Ureter (tissue), 1 donor: ENCODE results near the gene DENND10. TPM values are rescaled to one million over a fixed set of nuclear protein-coding genes. Genes with fewer than 3 reads are reported as not detected.
"Not testable (repeated sequence)": the region's sequence is repeated elsewhere in the genome, so short reads cannot be mapped to it uniquely, and the experiment has no call there.

Experiments used
- DNase-seq: peaks from one replicate; pipeline ENCODE4 v3.0.0-alpha.2; 2020; ENCODE audit warnings: low spot score
- total RNA-seq: library from RNA; stranded (reverse); gene quantifications from one replicate; pipeline ENCODE4 v1.2.4, GENCODE V29; 2023
- donor health status: DM: yes; HTN: yes; CAD: no.

Gene DENND10
- total RNA-seq, 1 donor from 2014 or later = 31.9 TPM

DNA sequence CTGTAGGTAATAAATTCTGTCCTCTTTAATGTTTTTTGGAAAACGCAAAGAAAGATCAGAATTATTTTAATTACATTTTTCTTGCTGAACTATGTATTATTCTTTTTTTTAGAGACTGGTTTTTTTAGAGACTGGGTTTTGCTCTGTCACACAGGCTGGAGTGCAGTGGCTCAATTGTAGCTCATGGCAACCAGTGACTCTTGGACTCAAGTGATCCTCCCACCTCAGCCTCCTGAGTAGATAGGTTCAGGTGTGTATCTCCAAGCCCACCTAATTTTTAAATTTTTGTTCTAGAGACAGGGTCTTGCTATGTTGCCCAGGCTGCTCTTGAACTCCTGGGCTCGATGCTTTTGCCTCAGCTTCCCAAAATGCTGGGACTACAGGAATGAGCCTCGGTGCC lies 5.3 kb upstream of the DENND10 start:
- DNase-seq = no peak

DNA sequence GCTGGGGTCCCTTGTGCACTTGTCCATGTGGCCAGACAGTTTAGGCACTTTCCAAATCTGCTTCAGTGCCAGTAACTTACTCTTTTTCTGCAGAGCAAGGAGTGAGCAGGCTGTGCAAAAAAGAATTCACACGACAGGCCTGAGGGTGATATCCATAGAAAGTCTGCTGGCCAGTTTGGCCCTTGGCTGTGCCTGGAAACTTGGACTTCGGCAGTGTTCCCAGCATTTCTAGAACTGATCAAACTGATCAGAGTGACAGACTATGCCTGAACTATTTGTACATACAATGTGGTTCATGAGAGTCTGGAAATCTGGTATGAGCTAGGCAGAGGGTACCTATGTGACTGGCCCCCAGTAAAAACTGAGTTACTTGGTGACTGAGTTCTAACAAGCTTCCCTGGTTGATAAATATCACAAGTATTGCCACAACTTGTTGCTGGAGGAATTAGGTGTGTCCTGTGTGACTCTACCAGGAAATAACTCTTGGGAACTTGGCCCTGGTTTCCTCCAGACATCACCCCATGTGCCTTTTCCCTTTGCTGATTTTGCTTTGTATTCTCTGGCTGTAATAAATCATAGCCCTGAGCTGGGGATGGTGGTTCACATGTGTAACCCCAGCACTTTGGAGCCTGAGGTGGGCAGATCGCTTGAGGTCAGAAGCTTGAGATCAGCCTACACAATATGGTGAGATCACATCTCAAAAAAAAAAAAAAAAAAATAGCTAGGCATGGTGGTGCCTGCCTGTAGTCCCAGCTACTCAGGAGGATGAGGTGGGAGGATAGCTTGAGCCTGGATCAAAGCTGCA lies 3.3 kb upstream of the DENND10 start:
- DNase-seq = peak; percentile 65

DNA sequence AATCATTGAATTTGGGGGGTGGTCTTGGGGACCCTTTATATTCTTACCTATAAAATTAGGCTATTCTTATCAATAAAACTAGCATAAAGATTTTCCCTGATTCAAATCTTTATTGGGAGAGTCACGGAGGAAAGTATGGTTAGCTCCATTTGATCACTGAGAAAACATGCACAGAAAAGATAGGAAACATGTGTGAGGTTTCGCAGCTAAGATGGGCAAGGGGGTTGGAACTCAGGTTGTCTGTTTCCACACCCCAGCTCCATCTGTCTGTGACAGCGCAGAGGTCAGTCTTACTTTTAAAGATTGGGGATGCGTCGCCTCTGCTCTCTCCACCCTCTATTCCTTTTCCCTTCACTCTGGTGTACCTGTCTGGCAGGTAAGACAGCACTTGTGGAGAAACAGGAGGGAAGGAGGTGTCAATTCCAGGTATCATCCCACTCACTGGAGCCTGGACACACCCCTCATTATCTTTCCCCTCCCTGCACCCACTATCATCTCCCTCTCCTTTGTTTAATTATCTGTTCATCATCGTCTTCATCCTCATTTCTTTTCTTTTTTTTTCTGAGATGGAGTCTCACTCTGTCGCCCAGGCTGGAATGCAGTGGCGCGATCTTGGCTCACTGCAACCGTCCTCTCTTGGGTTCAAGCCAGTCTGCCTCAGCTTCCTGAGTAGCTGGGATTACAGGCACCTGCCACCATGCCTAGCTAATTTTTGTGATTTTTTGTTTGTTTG lies 2.4 kb upstream of the DENND10 start:
- DNase-seq = no peak

DNA sequence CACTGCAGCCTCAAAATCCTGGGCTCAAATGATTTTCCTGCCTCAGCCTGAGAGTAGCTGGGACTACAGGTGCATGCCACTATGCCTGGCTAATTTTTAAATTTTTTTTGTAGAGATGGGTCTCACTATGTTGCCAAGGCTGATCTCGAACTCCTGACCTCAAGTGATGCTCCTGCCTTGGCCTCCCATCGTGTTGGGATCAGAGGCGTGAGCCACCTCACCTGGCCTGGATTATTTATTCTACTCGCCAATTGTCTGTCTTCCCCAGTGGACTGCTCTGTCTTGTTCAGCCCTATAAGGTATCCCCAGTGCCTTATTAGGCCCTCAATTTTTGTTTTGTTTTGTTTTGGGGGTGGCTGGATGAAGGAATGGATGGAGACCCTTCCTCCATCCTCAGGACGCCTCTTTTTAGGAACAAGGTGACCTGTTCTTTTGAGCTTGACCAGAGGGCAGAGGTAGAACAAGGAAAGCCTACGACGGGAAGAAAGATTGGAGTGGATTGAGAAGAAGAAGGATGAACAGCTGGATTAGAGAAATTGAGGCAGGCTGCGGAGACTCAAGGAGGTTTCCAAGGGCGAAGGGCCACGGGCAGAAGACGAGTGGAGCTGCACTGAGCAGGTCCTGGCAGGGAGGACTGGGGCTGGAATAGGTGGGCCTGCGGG lies 541 bp upstream of the DENND10 start:
- no peak for DNase-seq

DNA sequence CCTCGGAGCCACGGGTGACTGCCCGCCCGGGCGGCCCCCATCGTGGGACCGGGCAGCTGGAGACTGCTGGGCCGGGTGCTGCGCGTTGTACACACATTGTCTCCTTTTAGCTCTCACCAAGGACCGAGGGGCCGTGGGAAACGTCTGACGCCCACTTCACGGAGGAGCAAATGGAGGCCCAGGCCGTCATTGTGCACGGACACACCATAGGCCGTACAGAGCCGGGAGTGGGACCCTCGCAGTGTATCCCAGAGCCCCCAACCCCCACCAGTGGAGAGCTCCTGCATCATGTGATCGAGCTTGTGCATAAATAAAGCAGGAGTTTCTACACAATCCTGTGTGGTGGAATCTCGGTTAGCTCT lies 722 bp downstream of the DENND10 start:
- no peak for DNase-seq

DNA sequence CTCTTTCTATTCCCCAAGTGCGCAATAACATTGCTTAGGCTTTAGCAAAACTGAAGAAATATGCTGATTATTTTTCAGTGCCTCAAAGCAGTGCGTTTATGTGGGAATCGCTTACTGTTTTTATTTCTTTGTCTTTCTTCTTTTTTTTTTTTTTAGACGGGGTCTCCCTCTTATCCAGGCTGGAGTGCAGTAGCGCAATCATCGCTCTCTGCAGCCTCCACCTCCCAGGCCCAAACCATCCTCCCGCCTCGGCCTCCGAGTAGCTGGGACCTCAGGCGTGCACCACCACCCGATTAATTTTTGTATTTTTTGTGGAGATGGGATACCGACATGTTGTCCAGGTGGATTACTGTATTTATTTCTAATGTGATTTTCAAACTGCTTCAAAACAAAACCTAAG lies 1.2 kb downstream of the DENND10 start:
- no peak for DNase-seq

DNA sequence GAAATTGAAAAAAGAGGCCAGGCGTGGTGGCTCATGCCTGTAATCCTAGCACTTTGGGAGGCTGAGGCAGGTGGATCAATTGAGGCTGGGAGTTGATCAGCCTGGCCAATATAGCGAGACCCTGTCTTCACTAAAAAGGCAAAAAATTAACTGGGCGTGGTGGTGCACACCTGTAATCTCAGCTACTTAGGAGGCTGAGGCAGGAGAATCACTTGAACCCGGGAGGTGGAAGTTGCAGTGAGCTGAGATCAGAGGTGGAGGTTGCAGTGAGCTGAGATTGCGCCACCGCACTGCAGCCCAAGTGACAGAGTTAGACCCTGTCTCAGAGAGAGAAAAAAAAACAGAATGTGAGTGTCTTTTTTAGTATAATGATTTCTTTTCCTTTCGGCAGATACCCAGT lies 2.0 kb downstream of the DENND10 start:
- not testable (repeated sequence) for DNase-seq

DNA sequence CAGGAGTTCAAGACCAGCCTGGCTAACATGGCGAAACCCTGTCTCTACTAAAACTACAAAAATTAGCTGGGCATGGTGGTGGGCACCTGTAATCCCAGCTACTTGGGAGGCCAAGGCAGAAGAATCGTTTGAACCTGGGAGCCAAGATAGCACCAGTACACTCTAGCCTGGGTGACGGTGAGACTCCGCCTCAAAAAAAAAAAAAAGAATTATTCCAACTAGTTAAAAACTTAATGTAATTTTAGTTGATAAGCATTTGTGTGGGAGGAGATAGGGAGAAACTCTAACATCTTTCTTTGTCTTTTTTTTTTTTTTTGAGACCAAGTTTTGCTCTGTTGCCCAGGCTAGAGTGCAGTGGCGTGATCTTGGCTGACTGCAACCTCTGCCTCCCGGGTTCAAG lies 3.2 kb downstream of the DENND10 start:
- not testable (repeated sequence) for DNase-seq

DNA sequence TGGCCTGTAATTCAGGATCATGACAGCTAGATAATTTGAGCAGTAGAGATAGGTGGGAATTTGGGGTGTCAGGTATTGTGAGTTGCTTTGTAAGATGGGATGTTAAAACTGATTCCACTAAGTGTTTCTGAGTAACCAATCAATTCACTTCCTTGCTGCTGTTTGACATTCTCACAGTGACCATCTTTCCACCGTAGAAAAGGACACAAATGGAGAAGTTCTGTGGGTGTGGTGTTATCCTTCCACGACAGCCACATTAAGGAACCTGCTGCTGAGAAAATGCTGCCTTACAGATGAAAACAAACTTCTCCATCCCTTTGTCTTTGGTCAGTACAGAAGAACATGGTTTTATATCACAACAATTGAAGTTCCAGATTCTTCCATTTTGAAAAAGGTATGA lies 3.9 kb downstream of the DENND10 start:
- DNase-seq = not testable (repeated sequence)

DNA sequence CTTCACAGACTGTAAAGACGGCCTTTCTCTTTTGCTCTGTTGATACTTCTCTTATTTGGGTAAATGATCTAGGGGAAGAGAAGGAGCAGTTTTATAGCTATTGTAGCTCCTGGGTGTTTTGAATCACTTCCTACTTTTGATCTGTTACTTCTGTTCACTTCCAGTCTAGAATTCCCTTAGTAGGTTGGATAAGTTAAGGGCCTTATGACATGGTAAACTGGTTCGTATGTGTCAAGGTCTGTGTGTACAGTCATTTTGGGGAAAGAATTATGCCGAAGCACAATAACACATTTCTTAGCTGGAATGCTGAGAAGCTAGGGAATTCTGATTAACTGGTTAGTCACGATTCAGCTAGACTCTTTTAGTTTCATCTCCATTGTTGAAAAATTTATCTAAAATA lies 8.1 kb downstream of the DENND10 start:
- no peak for DNase-seq

DNA sequence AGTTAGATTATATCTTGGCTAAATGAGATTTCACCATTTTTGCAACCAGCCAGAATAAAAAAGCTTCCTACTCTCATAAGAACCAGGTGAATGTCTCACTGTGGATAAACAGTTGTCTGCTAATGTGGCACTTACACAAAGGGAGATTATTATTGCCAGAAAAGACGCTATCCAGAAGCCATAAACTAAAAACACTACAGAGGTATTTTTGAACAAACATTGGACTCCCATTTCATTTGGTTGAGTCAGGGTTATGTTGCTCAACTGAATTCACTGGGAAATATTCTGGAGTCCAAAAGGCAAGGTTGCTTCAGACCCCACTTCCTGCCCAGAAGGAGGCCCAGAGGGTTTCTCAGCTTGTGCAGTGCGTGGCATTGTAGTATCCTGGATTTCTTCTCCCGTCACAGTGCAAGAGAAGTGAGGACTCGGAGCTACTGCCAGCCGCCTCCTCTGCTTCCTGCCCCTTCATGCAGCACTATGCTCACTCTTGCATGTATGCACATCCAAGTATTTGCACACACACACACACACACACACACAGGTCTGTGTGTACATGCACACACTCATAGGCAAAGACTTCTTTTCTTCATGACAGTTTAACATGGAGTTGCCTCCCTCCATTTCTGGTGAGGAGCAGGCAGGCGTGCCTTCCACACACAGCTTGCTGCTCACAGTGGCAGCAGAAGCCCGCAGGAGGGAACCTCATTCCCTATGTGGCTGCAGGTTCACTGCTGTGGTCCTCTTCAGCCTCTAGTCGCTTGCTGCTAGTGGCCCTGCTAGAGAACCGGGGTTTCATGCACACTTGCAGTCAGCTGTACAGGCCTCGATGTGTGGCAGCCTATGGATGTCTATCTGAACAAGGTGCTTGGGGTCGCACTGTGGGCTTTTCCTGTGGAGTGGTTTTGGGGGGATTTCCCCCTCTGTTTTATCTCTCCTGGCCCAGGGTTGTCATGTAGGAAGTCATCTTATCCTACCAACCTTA lies 10.1 kb downstream of the DENND10 start:
- no peak for DNase-seq

DNA sequence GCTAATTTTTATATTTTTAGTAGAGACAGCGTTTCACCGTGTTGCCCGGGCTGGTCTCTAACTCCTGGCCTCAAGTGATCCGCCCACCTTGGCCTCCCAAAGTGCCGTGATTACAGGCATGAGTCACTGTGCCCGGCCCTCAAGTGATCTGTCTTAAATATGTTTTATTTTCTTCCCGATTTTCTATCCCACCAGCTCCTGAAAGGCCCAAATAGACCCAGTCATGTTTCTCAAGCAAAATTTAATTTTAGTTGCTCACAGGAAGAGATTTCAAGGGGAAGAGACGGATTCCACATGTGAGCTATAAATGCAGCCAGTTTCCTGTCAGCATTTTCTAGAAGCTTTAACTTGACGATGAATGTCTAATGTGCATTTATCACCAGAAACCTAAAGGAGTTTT lies 12.0 kb downstream of the DENND10 start:
- no peak for DNase-seq

DNA sequence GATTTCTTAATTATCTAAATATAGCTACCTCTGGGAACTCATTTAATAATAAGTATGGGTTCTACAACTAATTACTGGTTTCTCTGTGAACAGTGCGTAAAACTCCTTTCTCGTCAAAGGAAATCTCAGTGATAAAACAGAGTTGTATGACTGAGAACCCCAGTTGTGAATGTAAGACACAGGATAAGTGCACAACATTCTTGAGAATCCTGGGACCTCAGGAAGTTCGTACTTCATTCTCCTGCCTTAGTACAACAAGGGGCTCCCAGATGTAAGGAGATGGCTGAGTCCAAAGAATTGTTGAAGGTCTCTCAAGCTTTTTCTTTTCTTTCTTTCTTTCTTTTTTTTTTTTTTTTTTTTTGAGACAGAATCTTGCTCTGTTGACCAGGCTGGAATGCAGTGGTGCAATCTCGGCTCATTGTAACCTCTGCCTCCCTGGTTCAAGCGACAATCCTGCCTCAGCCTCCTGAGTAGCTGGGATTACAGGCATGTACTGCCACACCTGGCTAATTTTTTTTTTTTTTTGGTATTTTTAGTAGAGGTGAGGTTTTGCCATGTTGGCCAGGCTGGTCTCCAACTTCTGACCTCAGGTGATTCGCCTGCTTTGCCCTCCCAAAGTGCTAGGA lies 12.5 kb downstream of the DENND10 start:
- no peak for DNase-seq

DNA sequence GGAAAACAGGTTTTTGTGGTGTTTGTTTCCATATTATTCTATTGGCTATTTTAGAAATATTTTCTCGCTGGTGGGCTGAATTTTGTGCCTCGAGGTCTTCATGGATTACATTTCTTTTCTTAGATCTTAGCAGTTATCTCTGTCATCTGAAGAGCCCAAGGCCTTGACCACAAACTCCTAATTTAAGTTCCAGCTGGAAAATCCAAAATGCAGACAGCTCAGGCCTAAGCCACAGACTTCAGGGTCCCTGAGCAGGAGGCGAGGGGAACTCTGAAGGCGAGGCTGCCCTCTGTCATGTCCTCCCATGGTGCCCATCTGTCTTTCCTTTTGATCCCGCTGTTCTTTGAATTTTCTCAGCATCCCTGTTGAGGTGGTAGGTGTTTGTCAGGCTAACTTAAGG lies 14.3 kb downstream of the DENND10 start:
- no peak for DNase-seq

DNA sequence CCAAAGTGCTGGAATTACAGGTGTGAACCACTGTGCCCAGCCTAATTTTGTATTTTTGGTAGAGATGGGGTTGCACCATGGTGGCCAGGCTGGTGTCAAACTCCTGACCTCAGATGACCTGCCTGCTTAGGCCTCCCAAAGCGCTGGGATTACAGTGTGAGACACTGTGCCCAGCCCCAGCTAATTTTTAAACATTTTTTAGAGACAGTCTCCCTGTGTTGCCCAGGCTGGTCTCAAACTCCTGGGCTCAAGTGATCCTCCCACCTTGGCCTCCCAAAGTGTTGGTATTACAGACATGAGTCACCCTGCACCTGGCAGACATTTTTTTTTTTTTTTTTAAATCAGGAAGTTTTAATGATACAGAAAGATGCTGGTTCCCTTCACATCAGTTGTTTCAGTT lies 15.5 kb downstream of the DENND10 start:
- no peak for DNase-seq

DNA sequence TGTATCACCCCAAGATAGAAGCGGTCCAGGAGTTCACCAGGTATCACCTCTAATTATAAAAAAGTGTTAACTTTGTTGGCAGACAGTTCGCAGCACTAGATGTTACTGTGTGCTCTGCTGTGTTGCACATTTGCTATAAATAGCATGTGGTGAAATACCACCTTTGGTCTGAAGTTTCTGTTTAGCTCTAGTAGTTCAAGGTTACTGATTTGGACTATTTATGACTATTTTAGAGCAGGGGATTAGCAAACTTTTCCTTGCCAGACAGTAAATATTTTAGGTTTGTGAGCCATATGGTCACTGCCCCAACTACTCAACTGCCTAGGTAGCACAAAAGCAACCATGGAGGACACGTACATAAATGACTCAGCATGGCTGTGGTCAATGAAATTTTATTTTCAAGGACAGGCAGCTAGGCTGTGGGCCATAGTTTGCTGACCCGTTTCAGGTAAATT lies 16.5 kb downstream of the DENND10 start:
- no peak for DNase-seq

DNA sequence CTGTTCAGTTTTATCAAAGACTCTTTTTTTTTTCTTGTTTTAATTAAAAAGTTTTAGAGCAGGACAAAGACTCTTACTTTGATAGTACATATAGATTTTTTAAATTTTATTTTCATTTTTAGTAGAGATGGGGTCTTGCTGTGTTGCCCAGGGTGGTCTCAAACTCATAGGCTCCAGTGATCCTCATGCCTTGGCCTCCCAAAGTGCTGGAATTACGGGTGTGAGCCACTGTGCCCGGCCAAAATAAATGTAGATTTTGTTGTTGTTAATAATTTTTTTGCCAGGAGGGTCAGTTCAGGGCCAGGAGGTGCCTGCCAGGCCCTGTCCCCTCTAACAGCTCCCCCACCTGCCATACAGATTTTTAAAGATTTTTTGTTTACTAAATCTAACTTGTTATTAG lies 17.0 kb downstream of the DENND10 start:
- DNase-seq = no peak

DNA sequence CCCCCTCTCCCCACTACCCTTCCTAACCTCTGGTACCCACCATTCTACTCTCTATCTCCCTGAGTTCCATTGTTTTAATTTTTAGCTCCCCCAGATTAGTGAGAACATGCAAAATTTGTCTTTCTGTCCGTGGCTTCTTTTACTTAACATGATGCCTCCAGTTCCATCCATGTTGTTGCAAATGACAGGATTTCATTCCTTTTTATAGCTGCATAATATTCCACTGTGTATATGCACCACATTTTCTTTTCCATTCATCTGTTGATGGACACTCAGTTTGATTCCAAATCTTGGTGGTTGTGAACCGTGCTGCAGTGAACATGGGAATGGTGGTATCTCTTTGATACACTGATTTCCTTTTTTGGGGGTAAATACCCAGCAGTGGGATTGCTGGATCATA lies 22.0 kb downstream of the DENND10 start:
- no peak for DNase-seq

DNA sequence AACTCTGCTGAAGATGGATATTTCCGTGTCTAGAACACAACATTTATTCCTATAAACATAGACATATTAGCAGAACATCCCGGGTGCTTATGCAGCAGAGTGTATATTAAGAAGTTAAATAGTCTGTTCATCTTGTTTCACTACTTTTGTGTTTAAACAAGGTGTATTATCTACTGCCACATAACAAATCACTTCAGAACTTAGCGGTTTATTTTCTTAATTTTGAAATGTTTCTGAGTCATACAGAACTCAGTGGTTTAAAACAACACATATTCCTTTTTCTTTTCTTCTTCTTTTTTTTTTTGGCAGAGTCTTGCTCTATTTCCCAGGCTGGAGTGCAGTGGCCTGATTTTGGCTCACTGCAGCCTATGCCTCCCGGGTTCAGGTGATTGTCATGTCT lies 25.8 kb downstream of the DENND10 start:
- DNase-seq = no peak

DNA sequence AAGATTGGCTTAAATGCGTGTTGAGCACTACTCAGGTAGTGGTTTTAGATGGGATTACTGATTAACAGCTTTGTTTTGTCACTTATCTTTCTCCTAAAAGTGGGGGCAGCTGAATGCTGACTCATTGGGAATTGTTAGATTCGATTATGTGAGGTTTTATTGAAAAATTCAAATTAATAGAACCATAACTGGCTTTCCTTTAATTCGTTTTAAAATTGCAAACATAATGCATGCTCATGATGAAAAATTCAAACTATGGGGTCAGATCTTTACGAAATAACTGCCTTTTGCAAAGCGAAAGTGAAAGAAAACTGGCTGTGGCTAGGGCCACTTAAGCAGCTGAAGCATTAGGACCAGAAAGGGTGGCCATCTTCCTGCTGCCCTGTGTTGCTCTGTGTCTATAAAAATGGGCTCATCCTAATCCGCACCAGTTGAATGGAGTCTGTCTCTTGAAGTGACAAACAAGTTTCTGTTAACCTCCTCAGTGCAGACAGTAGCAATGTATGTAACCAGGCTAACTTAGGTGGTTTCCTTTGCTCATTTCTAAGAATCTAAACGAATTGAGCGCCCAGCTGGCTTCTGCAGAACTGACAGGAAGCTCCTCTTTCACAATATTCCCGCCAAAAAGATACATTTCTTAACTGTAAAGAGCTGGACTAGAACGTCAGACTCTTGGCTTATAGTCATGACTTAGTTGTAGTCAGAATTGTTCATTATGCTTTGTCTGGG lies 27.8 kb downstream of the DENND10 start:
- no peak for DNase-seq
